GM06990 (cell line): ENCODE data around the gene ASCC3.

ENCODE experiments used
- DNase-seq: peaks from one replicate; pipeline ENCODE4 v3.0.0-alpha.2; 2011; ENCODE audit not compliant: insufficient read length; ENCODE audit errors: extremely low read depth
- H3K27me3 ChIP-seq: replicated peaks from 2 replicates; pipeline ENCODE4 v1.6.0; 2011; ENCODE audit warnings: low read length; ENCODE audit not compliant: control insufficient read depth, insufficient read depth
- H3K36me3 ChIP-seq: 2 replicates; pipeline ENCODE4 v1.5.1; 2011; ENCODE audit warnings: low read length; ENCODE audit not compliant: control insufficient read depth, insufficient read depth
- H3K4me3 ChIP-seq: replicated peaks from 2 replicates; pipeline ENCODE4 v1.5.1; 2011; ENCODE audit warnings: low read depth, mild to moderate bottlenecking, control low read depth, low read length
- TF ChIP-seq, protein P1 (sequence below): IDR thresholded peaks from 2 replicates; pipeline ENCODE4 v1.5.1; 2011; ENCODE audit warnings: low read length, control low read depth, mild to moderate bottlenecking, inconsistent platforms; ENCODE audit not compliant: insufficient read depth, poor library complexity, severe bottlenecking

ASCC3 gene

DNA sequence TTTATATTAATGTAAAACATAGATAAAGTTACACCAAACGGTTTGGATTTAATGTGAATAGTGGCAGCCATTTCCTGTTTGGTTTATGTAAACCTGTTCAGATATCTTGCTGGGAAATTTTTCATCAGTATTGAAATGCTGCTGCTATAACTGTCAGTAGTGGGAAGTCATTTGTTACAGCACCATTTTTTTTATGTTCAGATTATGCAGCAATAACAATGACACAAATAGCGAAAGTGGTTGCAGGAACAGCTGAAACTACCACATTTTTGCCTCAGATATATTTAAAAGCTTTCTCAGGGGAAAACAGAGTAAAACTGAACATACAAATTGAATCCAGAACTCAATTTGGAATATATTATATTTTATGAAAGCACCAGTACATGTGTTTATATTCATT is 287.6 kb downstream of the ASCC3 start:
- TF ChIP-seq, protein P1, sequence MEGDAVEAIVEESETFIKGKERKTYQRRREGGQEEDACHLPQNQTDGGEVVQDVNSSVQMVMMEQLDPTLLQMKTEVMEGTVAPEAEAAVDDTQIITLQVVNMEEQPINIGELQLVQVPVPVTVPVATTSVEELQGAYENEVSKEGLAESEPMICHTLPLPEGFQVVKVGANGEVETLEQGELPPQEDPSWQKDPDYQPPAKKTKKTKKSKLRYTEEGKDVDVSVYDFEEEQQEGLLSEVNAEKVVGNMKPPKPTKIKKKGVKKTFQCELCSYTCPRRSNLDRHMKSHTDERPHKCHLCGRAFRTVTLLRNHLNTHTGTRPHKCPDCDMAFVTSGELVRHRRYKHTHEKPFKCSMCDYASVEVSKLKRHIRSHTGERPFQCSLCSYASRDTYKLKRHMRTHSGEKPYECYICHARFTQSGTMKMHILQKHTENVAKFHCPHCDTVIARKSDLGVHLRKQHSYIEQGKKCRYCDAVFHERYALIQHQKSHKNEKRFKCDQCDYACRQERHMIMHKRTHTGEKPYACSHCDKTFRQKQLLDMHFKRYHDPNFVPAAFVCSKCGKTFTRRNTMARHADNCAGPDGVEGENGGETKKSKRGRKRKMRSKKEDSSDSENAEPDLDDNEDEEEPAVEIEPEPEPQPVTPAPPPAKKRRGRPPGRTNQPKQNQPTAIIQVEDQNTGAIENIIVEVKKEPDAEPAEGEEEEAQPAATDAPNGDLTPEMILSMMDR: no peak
- H3K36me3 ChIP-seq: peaks cover 5% of the 10 kb centered on the region
- H3K27me3 ChIP-seq: no peaks in the 10 kb centered on the region
- DNase-seq: peak; percentile 7
- H3K4me3 ChIP-seq: no peak overlapping the region

DNA sequence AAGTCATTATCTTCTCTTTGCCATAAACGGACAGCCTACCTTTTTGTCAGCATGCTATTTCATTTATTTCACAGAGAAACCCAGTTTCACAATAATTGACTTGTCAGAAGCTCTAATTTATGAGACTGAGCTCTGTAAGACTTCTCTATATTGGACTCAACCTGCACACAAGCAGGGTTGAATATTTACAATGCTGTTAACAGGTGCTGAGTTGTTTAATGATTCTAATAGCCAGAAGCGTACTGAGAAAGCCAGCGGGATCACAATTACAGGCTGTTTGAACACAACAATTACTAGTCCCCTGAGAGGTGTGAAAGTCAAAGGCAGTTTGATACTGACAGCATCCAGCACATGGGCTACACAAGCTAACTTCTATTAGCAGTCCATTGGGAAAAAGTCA is 288.2 kb downstream of the ASCC3 start:
- Histone ChIP-seq H3K27me3 (no peaks in the 10 kb centered on the region), H3K36me3 (peaks cover 5% of the 10 kb centered on the region), H3K4me3 (no peak overlapping the region)
- TF ChIP-seq, protein P1: no peak
- no peak for DNase-seq

DNA sequence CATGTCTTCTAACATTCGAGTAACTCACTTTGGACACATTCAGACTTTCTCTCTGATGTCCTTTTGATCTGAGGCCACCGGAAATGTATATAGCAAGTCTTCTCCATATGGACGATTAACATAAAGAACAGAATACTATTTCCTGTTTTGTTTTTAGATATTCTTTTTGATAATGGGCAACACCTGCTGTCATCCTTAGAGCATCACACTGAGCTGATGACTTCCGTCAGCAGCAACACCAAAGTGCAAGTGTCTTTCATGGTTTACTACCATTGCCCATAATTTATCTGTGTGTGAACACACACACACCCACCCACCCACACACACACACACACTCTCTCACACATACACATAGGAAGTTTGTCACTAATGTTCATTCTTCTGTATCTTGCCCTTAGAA is 303.7 kb downstream of the ASCC3 start:
- Histone ChIP-seq H3K27me3 (no peaks in the 10 kb centered on the region), H3K36me3 (no peaks in the 10 kb centered on the region), H3K4me3 (no peak overlapping the region)
- TF ChIP-seq, protein P1: no peak
- DNase-seq: no peak

DNA sequence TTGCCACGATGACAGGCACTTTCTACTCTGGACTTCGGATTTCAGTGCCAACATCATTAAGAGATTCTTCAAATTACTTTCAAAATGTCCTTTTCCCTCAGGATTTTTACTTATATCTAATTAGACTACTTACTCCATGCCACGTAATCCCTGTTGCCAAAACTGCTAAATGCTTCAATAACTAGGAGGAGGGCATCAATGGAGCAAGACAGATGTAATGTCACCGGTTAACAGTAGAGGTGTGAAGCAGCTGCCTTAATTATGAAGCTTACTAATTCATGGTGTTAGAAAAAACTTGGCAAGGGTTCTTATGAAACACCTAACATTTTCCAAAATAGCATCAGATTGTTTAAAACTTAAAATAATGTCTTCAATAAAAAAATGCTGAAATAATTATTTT is 305.2 kb downstream of the ASCC3 start:
- no peaks in the 10 kb centered on the region for H3K36me3 ChIP-seq
- H3K27me3 ChIP-seq: no peaks in the 10 kb centered on the region
- DNase-seq: no peak
- no peak overlapping the region for H3K4me3 ChIP-seq
- TF ChIP-seq, protein P1: no peak

DNA sequence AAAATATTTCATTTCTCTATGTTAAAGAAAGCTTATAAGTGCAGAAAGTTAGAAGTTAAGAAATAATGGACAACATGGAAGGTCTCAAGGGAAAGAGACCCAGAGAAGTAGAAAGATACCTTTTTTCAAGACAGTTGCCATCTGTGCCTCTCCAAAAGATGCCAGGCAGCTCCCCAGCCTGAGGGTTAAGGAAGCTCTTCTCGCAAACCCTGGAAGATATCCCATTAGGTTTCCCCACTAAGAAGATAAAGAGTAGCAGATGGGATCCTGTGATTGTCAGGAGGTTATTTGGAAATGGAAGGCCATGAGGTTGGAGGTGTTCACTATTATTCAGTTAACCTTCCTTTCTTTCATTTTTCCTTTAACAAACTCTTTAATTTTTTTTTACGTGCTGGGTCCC is 306.3 kb downstream of the ASCC3 start:
- no peak overlapping the region for H3K4me3 ChIP-seq
- no peak for DNase-seq
- TF ChIP-seq, protein P1: no peak

DNA sequence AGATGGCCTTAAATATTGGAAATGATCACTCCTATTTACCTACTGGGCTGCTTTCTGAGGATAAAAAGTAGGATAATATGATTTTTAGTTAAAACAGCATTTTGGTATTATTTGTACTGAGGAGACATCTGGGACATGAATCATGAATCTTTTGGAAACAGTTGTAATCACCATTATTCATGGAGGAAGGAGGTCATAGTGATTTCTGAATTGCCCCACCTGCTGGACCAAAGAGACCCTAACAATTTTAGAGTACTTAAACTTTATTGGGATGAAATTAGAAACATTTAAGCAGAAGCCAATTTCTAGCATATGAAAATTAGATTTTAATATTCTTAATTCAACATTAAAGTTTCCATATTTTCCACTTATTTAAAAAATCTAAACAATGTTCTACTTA is 308.0 kb downstream of the ASCC3 start:
- no peak for DNase-seq
- H3K27me3 ChIP-seq: no peaks in the 10 kb centered on the region
- H3K4me3 ChIP-seq: no peak overlapping the region
- H3K36me3 ChIP-seq: no peaks in the 10 kb centered on the region
- TF ChIP-seq, protein P1: peak; percentile 17

More for the DNA sequence above, 306.3 kb downstream of the ASCC3 start:
- H3K36me3 ChIP-seq: no peaks in the 10 kb centered on the region
- H3K27me3 ChIP-seq: no peaks in the 10 kb centered on the region
